Measurements from ENCODE around the gene CYB5D1.

The CYB5D1 gene

GRCh38 chr17:7885367-7886226 lies 27.8 kb downstream of the CYB5D1 start:
- peak in 11 of 56 donors; percentile 4 to 55 (median 24) for DNase-seq

- peak in 4 of 56 donors; percentile 14 to 45 (median 24) for DNase-seq
Measured at GRCh38 chr17:7886227-7887037, 28.6 kb downstream of the CYB5D1 start.

GRCh38 chr17:7887038-7887481 lies 29.3 kb downstream of the CYB5D1 start:
- no peak for DNase-seq

- peak in 55 of 56 donors; percentile 34 to 93 (median 80) for DNase-seq
Measured at GRCh38 chr17:7887482-7888183, 29.8 kb downstream of the CYB5D1 start.

GRCh38 chr17:7888184-7888920 lies 30.5 kb downstream of the CYB5D1 start, which contains the start of gene CHD3:
CHD3 (plus strand) TSS chr17:7888789; CDS start chr17:7889001, 212 bp downstream.
- DNase-seq, result peak in 8 of 56 donors; percentile 9 to 40 (median 22)

GRCh38 chr17:7889166-7889955 lies 31.6 kb downstream of the CYB5D1 start:
- DNase-seq, result peak; percentile 50 to 99 (median 93)

DNA sequence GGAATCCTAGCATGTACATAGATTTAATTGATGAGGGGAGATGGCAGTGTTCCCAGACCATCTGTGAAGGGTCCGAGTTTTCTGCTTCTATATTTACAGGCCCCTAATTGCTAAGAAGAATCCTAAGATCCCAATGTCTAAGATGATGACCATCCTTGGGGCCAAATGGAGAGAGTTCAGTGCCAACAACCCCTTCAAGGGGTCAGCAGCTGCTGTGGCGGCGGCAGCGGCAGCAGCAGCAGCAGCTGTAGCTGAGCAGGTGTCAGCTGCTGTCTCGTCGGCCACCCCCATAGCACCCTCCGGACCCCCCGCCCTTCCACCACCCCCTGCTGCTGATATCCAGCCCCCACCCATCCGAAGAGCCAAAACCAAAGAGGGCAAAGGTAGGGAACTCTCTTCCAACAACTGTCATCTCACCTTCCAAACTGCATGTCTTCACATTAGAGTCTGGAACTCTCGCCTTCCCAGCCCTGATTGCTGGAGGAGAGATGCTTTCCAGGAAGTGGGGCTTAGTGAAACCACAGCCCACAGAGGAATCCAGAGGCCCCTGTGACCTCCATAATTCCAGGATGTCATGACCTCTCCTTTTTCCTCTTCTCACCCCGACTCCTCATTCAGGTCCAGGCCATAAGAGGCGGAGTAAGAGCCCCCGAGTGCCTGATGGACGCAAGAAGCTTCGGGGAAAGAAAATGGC lies 35.5 kb downstream of the CYB5D1 start:
- DNase-seq, result no peak

- no peak for DNase-seq
Measured at GRCh38 chr17:7894226-7894625, 36.4 kb downstream of the CYB5D1 start.

DNA sequence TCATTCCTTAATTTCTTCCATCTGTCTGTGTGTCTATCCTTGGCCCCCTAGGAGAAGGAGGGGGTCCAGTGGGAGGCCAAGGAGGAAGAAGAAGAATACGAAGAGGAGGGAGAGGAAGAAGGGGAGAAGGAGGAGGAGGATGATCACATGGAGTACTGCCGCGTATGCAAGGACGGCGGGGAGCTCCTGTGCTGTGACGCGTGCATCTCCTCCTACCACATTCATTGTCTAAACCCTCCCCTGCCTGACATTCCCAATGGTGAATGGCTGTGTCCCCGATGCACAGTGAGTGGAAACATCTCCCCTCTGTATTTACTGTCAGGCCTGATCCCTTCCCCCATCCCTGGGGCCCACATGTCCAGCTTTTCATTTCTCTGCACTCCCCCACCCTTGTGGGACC lies 37.1 kb downstream of the CYB5D1 start:
- peak in 8 of 56 donors; percentile 16 to 49 (median 38) for DNase-seq

GRCh38 chr17:7897090-7897489 lies 39.3 kb downstream of the CYB5D1 start:
- DNase-seq, result no peak

DNA sequence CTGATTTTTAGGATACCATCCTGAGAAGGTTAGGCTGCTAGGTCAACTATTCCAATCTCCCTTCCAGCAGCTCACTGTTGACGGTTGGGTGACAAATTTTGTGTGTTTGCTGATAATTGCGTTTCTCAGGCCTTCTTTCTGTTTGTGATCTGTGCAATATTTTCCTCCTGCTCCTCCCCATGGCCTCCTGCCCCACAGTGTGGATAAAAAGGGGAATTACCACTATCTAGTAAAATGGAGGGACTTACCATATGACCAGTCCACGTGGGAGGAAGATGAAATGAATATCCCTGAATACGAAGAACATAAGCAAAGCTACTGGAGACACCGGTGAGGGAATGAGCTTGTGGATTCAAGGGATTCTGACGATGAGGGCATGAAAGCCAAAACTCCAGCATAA lies 40.0 kb downstream of the CYB5D1 start:
- peak in 15 of 56 donors; percentile 4 to 50 (median 16) for DNase-seq

GRCh38 chr17:7903154-7904103 lies 45.6 kb downstream of the CYB5D1 start:
- DNase-seq, result no peak

DNA sequence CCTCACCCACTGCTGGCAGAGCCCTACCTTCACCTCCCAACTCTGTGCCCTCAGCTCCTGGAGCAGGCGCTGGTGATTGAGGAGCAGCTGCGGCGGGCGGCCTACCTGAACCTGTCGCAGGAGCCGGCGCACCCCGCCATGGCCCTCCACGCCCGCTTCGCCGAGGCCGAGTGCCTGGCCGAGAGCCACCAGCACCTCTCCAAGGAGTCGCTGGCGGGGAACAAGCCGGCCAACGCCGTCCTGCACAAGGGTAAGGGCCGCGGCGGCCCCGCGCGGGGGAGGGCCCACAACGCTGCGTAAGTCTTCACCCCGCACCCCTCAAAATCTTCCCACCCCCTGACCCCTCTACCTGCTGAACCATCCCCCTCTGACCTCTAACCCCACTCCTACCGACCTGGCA lies 51.3 kb downstream of the CYB5D1 start:
- DNase-seq, result no peak

DNA sequence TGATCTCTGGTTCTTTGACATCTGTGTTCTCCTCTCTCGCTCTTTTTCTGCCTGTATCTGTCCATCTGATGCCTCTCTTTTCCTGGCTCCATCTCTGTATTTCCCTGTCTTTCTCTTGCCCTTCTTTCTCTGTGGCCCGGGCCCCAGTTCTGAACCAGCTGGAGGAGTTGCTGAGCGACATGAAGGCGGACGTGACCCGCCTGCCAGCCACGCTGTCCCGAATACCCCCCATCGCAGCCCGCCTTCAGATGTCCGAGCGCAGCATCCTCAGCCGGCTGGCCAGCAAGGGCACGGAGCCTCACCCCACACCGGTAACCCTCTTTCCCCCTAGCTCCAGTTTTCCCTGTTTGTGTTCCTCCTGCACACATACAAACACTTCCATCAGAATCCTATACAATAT lies 52.5 kb downstream of the CYB5D1 start:
- DNase-seq, result no peak

DNA sequence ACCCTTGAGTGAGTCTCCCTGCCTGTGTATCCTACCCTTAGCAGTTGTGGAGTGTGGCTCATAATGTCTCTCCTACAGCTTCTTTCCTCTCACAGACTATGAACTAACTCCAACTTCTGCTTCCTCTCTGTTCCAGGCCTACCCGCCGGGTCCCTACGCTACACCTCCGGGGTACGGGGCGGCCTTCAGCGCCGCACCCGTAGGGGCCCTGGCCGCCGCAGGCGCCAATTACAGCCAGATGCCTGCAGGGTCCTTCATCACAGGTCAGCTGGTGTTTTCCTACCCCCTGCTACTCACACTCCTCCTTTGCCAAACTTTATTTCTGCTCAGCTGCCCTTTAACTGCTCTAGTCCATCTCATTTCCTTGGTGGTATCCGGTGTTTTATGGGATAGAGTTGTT lies 52.9 kb downstream of the CYB5D1 start:
- DNase-seq, result no peak

DNA sequence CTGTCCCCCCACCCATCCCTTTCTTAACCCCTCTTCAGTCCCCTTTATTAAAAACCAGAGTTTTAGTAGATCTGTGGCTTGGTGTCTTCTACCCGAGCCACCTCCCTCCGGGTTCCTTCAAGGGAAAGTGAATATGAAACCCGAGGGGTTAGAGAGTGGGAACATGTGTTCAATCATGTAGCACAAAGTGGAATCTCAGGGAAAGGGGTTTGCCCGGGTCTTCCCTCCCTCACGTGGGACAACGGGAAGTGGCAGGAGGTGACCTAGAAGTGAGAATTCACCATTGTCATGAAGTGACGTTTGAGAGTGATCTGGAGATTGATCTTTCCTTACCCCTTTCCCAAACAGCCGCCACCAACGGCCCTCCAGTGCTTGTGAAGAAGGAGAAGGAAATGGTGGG lies 53.3 kb downstream of the CYB5D1 start:
- DNase-seq, result no peak

All from nucleus accumbens (tissue), 56 donors.